Trophoblast cell (in vitro differentiated cells and primary cell): Measurements from ENCODE around the gene ACBD6.

ENCODE experiments used
- DNase-seq, 2 donors: peaks; one replicate each; pipeline ENCODE4 v3.0.0-alpha.2; 2016
- H2AFZ ChIP-seq: 2 replicates; pipeline ENCODE4 v1.6.1; 2013; ENCODE audit warnings: low read length, moderate library complexity, mild to moderate bottlenecking; ENCODE audit not compliant: insufficient read depth, poor library complexity
- H2AK5ac ChIP-seq: 2 replicates; pipeline ENCODE4 v1.6.1; 2013; ENCODE audit warnings: mild to moderate bottlenecking, low read length
- H2BK120ac ChIP-seq: 2 replicates; pipeline ENCODE4 v1.6.1; 2013; ENCODE audit warnings: low read length, mild to moderate bottlenecking, moderate library complexity; ENCODE audit not compliant: insufficient read depth, poor library complexity
- H2BK12ac ChIP-seq: 2 replicates; pipeline ENCODE4 v1.6.1; 2013; ENCODE audit warnings: mild to moderate bottlenecking, low read length, moderate library complexity
- H2BK5ac ChIP-seq: 2 replicates; pipeline ENCODE4 v1.6.1; 2013; ENCODE audit warnings: low read length, low read depth, moderate library complexity, mild to moderate bottlenecking; ENCODE audit not compliant: poor library complexity
- H3K14ac ChIP-seq: 2 replicates; pipeline ENCODE4 v1.6.1; 2013; ENCODE audit warnings: mild to moderate bottlenecking, low read length
- H3K18ac ChIP-seq: 2 replicates; pipeline ENCODE4 v1.6.1; 2013; ENCODE audit warnings: mild to moderate bottlenecking, low read length
- H3K23ac ChIP-seq: 2 replicates; pipeline ENCODE4 v1.6.1; 2013; ENCODE audit warnings: low read length
- H3K27ac ChIP-seq: 2 replicates; pipeline ENCODE4 v1.5.1; 2013; ENCODE audit warnings: low read depth, mild to moderate bottlenecking, inconsistent platforms, low read length, moderate library complexity
- H3K27me3 ChIP-seq: 2 replicates; pipeline ENCODE4 v1.6.1; 2013; ENCODE audit warnings: inconsistent platforms, mild to moderate bottlenecking, low read length, moderate library complexity; ENCODE audit not compliant: insufficient read depth
- H3K36me3 ChIP-seq, 2 experiments: 1 replicate in 1 of 2; 2 replicates in 1 of 2; pipeline ENCODE4 v1.6.1; 2013; ENCODE audit warnings: low read length in 2 of 2, mild to moderate bottlenecking in 2 of 2, moderate library complexity in 1 of 2; ENCODE audit not compliant: insufficient read depth in 2 of 2, control insufficient read depth in 1 of 2
- H3K4ac ChIP-seq: 2 replicates; pipeline ENCODE4 v1.6.1; 2013; ENCODE audit warnings: low read depth, mild to moderate bottlenecking, low read length, moderate library complexity
- H3K4me1 ChIP-seq, 2 experiments: 1 replicate in 1 of 2; 2 replicates in 1 of 2; pipeline ENCODE4 v1.6.1; 2013; ENCODE audit warnings: low read length in 2 of 2, mild to moderate bottlenecking in 2 of 2, moderate library complexity in 1 of 2; ENCODE audit not compliant: insufficient read depth in 2 of 2, control insufficient read depth in 1 of 2
- H3K4me2 ChIP-seq: 2 replicates; pipeline ENCODE4 v1.6.1; 2013; ENCODE audit warnings: inconsistent platforms, mild to moderate bottlenecking, low read length, moderate library complexity
- H3K4me3 ChIP-seq: 2 replicates; pipeline ENCODE4 v1.5.1; 2013; ENCODE audit warnings: mild to moderate bottlenecking, low read depth, low read length, inconsistent platforms
- H3K79me1 ChIP-seq: one replicate; pipeline ENCODE4 v1.6.1; 2013; ENCODE audit warnings: low read length
- H3K79me2 ChIP-seq: 2 replicates; pipeline ENCODE4 v1.6.1; 2013; ENCODE audit warnings: low read length, mild to moderate bottlenecking; ENCODE audit not compliant: control insufficient read depth, insufficient read depth, poor library complexity
- H3K9ac ChIP-seq: 2 replicates; pipeline ENCODE4 v1.6.1; 2013; ENCODE audit warnings: mild to moderate bottlenecking, low read length
- H3K9me3 ChIP-seq: 2 replicates; pipeline ENCODE4 v1.6.1; 2013; ENCODE audit warnings: low read depth, mild to moderate bottlenecking, control low read depth, inconsistent platforms, low read length; ENCODE audit not compliant: insufficient read depth
- H4K12ac ChIP-seq: 2 replicates; pipeline ENCODE4 v1.6.1; 2013; ENCODE audit warnings: low read depth, mild to moderate bottlenecking, low read length, moderate library complexity
- H4K8ac ChIP-seq: 2 replicates; pipeline ENCODE4 v1.6.1; 2013; ENCODE audit warnings: low read depth, mild to moderate bottlenecking, low read length, moderate library complexity
- H4K91ac ChIP-seq: one replicate; pipeline ENCODE4 v1.6.1; 2013; ENCODE audit warnings: low read depth, mild to moderate bottlenecking, low read length, moderate library complexity
- WGBS: extraction: QIAGEN DNeasy Blood & Tissue Kit; methylation state at CpG from one replicate; pipeline ENCODE4 v1.1.7; 2013; ENCODE audit warnings: missing lambda C conversion rate; ENCODE audit not compliant: insufficient read length, insufficient coverage; ENCODE audit errors: extremely low coverage; 5-methylcytosine and 5-hydroxymethylcytosine counted together

The ACBD6 gene

DNA sequence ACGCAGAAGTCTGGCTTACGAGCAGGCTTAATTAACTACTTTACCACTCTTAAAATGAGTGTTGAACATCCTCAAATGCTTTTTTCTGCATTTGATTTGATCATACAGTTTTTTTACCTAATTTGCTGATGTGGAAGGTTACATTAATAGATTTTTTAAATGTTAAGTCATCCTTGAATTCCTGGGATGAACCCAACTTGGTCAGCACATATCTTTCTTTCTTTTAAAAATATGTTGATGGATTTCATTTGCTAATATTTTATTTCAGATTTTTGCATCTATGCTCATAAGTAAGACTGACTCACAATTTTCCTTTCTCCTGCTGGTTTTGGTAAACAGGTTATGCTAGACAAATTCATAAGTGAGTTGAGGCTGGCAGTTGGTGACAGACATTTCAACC lies 189.5 kb downstream of the ACBD6 start:
- Histone ChIP-seq H3K79me2 (no peaks in the 10 kb centered on the region), H3K9ac (no peak overlapping the region), H2BK12ac (no peak overlapping the region), H3K4me1 (no peaks in the 10 kb centered on the region), H4K91ac (no peak overlapping the region), H4K8ac (no peak overlapping the region), H3K4me2 (no peak overlapping the region), H3K4me3 (no peak overlapping the region), H3K4ac (no peak overlapping the region), H3K18ac (no peak overlapping the region), H3K14ac (no peak overlapping the region), H3K79me1 (no peaks in the 10 kb centered on the region), H3K23ac (no peak overlapping the region), H3K36me3 (peaks cover 0 to 5% of the 10 kb centered on the region in 2 experiments), H2AFZ (no peak overlapping the region), H2AK5ac (no peak overlapping the region), H3K27ac (no peak overlapping the region), H2BK5ac (no peak overlapping the region), H4K12ac (no peak overlapping the region), H3K9me3 (no peaks in the 10 kb centered on the region), H3K27me3 (no peaks in the 10 kb centered on the region), H2BK120ac (no peak overlapping the region)
- WGBS, result no CpG with 5 or more reads among the region's 2 CpGs
- peak in 1 of 2 donors; percentile 45 for DNase-seq

DNA sequence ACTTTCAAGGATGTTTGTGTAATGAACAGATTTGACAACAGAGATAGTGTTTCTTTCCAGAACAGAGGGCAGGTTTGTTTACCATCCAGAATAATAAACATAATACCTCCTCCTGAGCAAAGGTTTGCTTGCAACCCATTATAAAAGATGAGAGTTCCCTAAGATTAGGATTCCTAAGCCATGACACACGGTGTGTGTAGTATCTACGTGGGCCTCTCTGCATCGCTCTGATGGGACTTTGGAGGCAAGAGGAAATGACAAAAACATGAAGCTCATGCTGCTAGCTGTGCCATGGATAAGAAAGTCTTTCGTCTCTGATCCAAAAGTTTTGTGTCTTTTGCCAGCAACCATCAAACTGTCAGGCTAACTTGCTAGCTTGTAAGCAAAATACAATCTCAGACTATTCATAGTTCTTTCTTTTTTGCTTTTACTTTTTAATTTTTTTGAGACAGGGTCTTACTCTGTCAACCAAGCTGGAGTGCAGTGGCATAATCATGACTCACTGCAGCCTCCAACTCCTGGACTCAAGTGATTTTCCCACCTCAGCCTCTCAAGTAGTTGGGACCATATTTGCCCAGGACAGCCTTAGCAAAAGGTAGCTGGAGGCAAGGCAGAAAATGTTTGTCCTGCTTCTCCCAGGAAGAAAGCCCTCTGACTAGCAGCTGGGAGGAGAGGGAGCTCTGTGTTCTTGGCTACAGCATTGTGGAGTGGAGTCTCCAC lies 191.2 kb downstream of the ACBD6 start:
- H3K18ac ChIP-seq, result no peak overlapping the region
- no peak overlapping the region for H3K27ac ChIP-seq
- H3K4ac ChIP-seq, result no peak overlapping the region
- H4K12ac ChIP-seq, result no peak overlapping the region
- H4K8ac ChIP-seq, result no peak overlapping the region
- DNase-seq, result peak; percentile 54 to 84
- no peak overlapping the region for H3K9ac ChIP-seq
- no peak overlapping the region for H2BK120ac ChIP-seq
- no peaks in the 10 kb centered on the region for H3K4me1 ChIP-seq
- no peak overlapping the region for H2BK12ac ChIP-seq
- no peak overlapping the region for H2BK5ac ChIP-seq
- H3K4me2 ChIP-seq, result no peak overlapping the region
- no peaks in the 10 kb centered on the region for H3K9me3 ChIP-seq
- peaks cover 0 to 5% of the 10 kb centered on the region in 2 experiments for H3K36me3 ChIP-seq
- no peak overlapping the region for H3K4me3 ChIP-seq
- no peaks in the 10 kb centered on the region for H3K79me1 ChIP-seq
- WGBS, result no CpG with 5 or more reads among the region's 4 CpGs
- H4K91ac ChIP-seq, result no peak overlapping the region
- no peak overlapping the region for H3K14ac ChIP-seq
- H2AFZ ChIP-seq, result no peak overlapping the region
- no peaks in the 10 kb centered on the region for H3K27me3 ChIP-seq
- no peak overlapping the region for H3K23ac ChIP-seq
- H3K79me2 ChIP-seq, result no peaks in the 10 kb centered on the region
- no peak overlapping the region for H2AK5ac ChIP-seq

DNA sequence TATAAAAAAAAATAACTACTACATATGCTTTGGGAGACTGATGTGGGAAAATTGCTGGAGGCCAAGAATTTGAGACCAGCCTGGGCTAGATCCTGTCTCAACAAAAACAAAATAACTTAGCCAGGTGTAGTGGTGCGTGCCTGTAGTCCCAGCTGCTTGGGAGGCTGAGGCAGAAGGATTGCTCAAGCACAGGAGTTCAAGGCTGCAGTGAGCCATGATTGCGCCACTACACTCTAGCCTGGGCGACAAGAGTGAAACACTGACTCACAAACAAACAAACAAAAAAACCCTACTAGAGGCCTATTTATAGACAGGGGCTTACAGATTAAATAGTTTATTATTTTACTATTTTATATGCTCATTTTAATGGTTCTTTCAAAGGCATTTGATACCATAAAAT lies 192.3 kb downstream of the ACBD6 start:
- H3K14ac ChIP-seq, result no peak overlapping the region
- H3K4me2 ChIP-seq, result no peak overlapping the region
- H4K91ac ChIP-seq, result no peak overlapping the region
- peaks cover 0 to 5% of the 10 kb centered on the region in 2 experiments for H3K36me3 ChIP-seq
- no peak overlapping the region for H3K23ac ChIP-seq
- H3K18ac ChIP-seq, result no peak overlapping the region
- no peak overlapping the region for H4K12ac ChIP-seq
- no peaks in the 10 kb centered on the region for H3K4me1 ChIP-seq
- WGBS, result no CpG with 5 or more reads among the region's 3 CpGs
- H3K4ac ChIP-seq, result no peak overlapping the region
- no peaks in the 10 kb centered on the region for H3K9me3 ChIP-seq
- DNase-seq, result peak; percentile 93 to 95
- H2BK120ac ChIP-seq, result no peak overlapping the region
- H2BK12ac ChIP-seq, result no peak overlapping the region
- H4K8ac ChIP-seq, result no peak overlapping the region
- H3K9ac ChIP-seq, result no peak overlapping the region
- no peaks in the 10 kb centered on the region for H3K27me3 ChIP-seq
- no peak overlapping the region for H3K4me3 ChIP-seq
- H2AFZ ChIP-seq, result no peak overlapping the region
- H2AK5ac ChIP-seq, result no peak overlapping the region
- H3K79me2 ChIP-seq, result no peaks in the 10 kb centered on the region
- no peaks in the 10 kb centered on the region for H3K79me1 ChIP-seq
- no peak overlapping the region for H2BK5ac ChIP-seq
- no peak overlapping the region for H3K27ac ChIP-seq

DNA sequence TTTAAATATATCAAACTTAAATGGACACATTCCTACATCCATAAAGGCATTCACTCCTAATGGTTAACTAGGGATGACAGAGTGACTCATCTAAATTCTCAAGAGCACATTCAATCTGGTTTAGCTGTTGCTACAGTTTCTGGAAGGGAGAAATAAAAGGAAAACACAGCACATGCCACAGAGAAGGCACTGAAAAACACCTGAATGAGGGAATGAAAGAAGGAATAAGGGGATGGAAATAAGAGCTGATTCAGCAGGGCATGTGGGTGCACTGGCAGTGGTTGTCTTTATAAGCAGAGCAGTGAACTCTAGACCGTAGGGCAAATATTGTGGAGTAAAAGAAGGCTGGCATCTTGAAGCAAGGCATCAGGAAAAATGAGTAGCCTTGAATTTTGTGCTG lies 193.0 kb downstream of the ACBD6 start:
- no peak overlapping the region for H4K8ac ChIP-seq
- H3K18ac ChIP-seq, result no peak overlapping the region
- no peak overlapping the region for H3K4me2 ChIP-seq
- H3K9me3 ChIP-seq, result no peaks in the 10 kb centered on the region
- no peak overlapping the region for H2BK5ac ChIP-seq
- WGBS, result no CpG with 5 or more reads among the region's 1 CpG
- H3K9ac ChIP-seq, result no peak overlapping the region
- H3K79me1 ChIP-seq, result no peaks in the 10 kb centered on the region
- peaks cover 0 to 5% of the 10 kb centered on the region in 2 experiments for H3K36me3 ChIP-seq
- no peak overlapping the region for H3K4me3 ChIP-seq
- no peak overlapping the region for H2BK12ac ChIP-seq
- H3K79me2 ChIP-seq, result no peaks in the 10 kb centered on the region
- H3K27me3 ChIP-seq, result no peaks in the 10 kb centered on the region
- H3K27ac ChIP-seq, result no peak overlapping the region
- H3K14ac ChIP-seq, result no peak overlapping the region
- H3K23ac ChIP-seq, result no peak overlapping the region
- H3K4ac ChIP-seq, result no peak overlapping the region
- H2AK5ac ChIP-seq, result no peak overlapping the region
- DNase-seq, result peak in 1 of 2 donors; percentile 72
- H3K4me1 ChIP-seq, result no peaks in the 10 kb centered on the region
- H4K12ac ChIP-seq, result no peak overlapping the region
- H2AFZ ChIP-seq, result no peak overlapping the region
- no peak overlapping the region for H2BK120ac ChIP-seq
- H4K91ac ChIP-seq, result no peak overlapping the region
